Gastroesophageal sphincter (tissue), 3 donors: Measurements from ENCODE around the gene PARVG.

Source experiments
- CTCF ChIP-seq, 4 experiments: fragments of 200-600 bp in 2 of 4; fragments of 450-650 bp in 2 of 4; sonication (generic) in 1 of 4; IDR thresholded peaks; one replicate each; pipeline ENCODE4 v1.5.1; 2017 to 2019; ENCODE audit warnings: antibody characterized with exemption in 4 of 4, mild to moderate bottlenecking in 2 of 4, moderate library complexity in 2 of 4
- EP300 ChIP-seq: sonication (generic); formaldehyde crosslinking; IDR thresholded peaks from one replicate; pipeline ENCODE4 v1.6.1; 2017; ENCODE audit warnings: antibody characterized with exemption, mild to moderate bottlenecking
- POLR2A ChIP-seq, 2 donors: fragments of 450-650 bp; IDR thresholded peaks; one replicate each; pipeline ENCODE4 v1.6.1; 2017; ENCODE audit warnings: antibody characterized with exemption in 2 of 2, mild to moderate bottlenecking in 2 of 2, moderate library complexity in 1 of 2
- POLR2AphosphoS5 ChIP-seq: sonication (generic); formaldehyde crosslinking; IDR thresholded peaks from one replicate; pipeline ENCODE4 v1.6.1; 2017; ENCODE audit warnings: antibody characterized with exemption

GRCh38 chr22:44163536-44163935 is 17.2 kb upstream of the PARVG start:
- TF ChIP-seq CTCF (IDR thresholded peaks at IDR 0.05), result no peak
- no peak for TF ChIP-seq POLR2A (IDR thresholded peaks at IDR 0.05)
- no peak for TF ChIP-seq EP300
- no peak for TF ChIP-seq POLR2AphosphoS5
